NCI-H2171 (cell line): ENCODE measurements around the gene MIX23.

ENCODE experiments used
- DNase-seq: peaks from one replicate; lab custom pipeline; 2025; lab: John Stamatoyannopoulos, UW

The MIX23 gene

DNA sequence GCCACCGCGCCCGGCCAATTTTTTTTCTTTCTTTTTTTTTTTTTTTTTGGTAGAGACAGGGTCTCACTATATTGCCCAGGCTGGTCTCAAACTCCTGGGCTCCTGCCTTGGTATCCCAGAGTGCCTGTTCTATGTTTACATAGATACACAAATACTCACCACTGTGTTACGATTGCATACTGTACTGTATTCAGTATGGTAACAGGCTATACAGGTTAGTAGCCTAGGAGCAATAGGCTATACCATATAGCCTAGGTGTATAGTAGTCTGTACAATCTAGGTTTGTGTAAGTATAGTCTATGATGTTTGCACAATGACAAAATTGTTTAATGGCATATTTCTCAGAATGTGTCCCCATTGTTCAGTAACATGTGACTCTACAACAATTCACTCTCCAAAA, 31.4 kb downstream of the MIX23 start:
- DNase-seq = no peak

DNA sequence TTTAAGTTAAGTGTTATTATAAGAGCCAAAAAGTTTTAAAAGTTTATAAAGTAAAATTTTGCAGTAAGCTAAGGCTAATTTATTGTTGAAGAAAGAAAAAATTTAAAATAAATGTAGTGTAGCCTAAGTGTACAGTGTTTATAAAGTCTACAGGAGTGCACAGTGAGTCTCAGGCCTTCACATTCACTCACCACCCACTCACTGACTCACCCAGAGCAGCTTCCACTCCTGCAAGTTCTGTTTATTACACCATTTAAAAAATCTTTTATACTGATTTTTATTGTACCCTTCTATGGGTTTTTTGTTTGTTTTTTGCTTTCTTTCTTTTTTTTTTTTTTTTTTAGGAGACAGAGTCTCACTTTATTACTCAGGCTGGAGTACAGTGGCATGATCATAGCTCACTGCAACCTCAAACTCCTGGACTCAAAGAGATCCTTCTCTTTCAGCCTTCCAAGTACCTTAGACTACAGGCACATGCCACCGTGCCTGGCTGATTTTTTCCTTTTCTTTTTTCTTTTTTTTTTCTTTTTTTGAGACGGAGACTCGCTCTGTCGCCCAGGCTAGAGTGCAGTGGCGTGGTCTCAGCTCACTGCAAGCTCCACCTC, 32.1 kb downstream of the MIX23 start:
- no peak for DNase-seq

DNA sequence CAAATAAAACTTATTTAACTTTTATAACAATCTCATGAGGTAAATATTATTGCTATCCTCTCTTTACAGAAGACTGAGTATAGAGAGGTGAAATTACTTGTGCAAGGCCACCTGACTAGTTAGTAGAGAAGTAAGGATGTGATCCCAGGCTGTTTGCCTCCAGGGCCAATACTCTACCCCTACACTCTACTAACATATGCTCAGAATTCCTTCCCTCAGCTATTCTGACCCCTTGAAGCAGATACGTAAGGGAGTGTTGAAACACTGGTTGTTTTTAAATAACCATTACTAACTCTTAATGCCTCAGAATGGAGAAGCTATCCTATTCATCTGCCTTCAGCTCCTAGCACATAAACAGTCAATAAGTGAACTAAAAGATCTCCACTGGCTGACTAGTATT, 33.9 kb downstream of the MIX23 start:
- DNase-seq = no peak

DNA sequence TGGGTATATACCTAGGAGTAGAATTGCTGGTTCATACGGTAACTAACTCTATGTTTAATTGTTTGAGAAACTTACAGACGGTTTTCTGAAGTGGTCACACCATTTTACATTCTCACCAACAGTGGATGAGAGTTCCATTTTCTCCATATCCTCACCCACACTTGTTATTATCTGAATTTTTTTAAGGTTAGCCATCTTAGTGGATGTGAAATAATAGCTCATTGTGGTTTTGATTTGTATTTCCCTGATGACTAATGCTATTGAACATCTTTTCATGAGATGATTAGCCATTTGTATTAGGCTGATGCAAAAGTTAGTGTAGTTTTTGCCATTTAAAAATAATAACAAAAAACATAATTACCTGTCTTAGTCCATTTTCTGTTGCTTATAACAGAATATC, 39.4 kb downstream of the MIX23 start:
- DNase-seq = no peak

DNA sequence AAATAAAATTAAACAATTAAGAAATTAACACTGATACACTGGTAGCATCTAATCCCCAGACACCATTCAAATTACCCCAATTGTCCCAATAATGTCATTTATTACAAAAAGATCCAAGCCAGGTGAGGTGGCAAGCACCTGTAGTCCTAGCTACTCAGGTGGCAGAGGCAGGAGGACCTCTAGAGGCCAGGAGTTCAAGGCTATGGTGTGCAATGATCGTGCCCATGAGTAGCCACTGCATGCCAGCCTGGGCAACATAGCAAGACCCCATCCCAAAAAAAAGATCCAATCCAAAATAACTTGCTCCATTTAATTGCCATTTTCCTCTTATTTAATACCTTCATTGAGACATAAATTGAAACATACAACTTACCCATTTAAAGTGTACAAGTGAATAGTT, 40.2 kb downstream of the MIX23 start:
- DNase-seq = no peak

DNA sequence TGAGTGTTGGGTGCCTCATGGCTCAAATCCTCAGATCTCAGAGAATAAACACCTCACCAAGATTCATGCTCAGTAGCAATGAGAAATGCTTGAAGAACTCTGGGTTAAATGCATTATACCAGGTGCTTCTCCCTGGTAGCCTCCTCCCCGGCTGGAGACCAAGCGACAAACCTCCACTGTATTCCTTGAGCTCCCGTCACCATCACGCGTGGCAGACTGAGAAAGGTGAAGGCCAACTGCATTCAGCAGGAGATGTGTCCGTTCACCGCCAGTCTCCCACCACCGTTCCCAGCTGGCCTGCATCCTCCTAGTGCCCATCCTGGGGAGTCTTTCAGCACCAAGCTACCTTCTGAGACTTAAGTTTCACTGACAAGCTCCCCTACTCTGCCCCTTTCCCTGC, 50.5 kb downstream of the MIX23 start:
- DNase-seq = no peak

DNA sequence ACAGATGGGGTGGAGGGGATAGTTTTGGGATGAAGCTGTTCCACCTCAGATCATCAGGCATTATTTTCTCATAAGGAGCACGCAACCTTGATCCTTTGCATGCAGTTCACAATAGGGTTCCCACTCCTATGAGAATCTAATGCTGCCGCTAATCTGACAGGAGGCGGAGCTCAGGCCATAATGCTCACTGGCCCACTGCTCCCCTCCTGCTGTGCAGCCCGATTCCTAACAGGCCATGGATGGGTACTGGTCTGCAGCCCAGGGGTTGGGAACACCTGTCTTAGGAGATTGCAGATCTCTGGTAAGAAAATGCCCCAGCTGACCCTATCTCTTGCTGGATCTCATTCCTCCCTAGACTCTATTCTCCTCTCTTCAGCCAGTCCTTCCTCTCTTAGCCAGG, 51.1 kb downstream of the MIX23 start:
- no peak for DNase-seq

DNA sequence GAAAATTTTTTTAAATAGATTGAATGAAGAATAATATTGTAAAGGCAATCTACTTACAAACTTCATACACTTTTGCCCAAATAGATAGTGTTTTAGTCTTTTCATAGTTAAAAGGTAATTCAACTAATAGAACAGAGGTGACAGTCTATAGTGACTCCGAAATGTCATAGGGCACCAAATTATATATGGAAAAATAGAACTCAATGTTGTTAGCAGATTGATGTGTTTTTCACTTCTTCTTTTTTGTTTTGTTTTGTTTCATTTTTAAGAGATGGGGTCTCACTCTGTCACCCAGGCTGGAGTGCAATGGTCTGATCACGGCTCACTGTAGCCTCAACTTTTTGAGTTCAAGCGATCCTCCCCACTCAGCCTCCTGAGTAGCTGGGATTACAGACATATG, 57.3 kb downstream of the MIX23 start:
- DNase-seq = no peak

DNA sequence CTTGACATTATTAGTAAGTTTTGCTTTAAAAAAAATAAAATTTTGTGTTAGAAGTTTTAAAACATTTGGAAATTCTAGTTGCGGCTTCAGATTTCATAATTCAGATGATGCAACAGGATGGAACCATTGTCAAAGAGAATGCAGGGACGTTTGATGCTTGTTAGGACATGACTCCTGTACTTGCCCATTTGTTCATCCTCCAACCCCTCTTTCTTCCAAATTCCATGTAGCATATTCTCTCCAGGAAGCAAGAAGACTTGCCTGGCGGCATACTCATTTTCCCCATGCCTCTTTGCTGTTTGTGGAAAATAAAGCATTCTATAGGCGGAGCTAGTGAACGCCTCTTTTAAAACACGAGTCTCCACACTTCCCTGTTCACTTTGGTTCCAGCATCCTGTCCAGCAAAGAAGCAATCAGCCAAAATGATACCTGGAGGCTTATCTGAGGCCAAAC, 58.1 kb downstream of the MIX23 start, which contains the start of gene CSTA:
CSTA (plus strand) TSS at position 378 of the 453 bp plus-strand sequence; CDS start at position 423, 45 bp downstream.
- no peak for DNase-seq

DNA sequence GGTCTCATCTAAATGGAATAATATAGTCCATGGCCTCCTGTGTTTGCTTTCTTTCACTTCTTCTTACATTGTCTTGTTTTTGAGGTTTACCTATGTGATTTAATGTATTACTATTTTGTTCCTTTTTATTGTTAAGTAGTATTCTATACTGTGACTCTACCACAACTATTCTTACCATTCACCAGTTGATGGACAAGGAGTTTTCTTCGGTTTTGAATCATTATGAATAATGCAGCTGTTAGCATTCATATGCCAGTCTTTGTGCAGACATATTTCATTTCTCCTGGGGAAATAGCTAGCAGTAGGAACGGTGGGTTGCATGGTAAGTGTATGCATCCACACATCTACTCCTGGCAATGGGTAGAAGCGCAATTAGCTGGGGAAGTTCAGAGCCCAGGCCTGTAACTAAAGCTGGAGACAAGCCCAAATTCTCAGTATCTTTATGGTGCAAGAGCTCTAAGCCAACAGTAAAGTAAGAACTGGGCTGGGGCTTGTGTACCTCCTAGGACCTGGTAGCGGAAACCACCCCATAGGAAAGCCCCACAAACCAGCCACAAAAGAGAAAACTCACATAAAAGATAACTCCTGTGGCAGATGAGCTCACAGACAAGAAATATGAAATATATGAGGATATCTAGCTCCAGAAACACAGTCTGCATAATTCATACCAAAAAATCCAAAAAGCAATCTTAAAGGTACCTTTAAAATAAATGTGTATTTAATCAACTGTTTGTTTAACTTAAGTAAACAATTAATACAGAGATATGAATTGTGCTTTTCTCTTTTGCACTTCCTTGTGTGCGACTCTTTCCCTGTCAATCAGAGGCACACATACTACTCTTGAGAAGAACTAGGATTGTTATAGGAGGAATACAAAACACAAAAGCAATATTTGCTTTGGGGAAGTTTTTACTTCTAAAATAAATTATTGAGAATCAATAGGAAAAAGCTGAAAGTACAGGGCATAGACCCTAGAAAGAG, 60.6 kb downstream of the MIX23 start:
- no peak for DNase-seq

DNA sequence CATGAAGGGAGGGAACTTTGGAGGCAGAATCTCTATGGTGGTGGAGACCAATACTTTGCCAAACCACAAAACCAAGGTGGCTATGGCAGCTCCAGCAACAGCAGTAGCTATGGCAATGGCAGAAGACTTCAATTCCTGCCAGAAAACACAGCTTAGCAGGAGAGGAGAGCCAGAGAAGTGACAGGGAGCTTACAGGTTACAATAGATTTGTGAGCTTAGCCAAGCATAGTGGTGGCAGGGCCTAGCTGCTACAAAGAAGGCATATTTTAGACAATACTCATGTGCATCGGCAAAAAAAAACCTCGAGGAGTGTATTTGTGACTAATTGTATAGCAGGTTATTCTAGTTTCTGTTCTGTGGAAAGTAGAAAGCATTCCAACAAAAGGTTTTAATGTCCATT, 64.4 kb downstream of the MIX23 start:
- no peak for DNase-seq

DNA sequence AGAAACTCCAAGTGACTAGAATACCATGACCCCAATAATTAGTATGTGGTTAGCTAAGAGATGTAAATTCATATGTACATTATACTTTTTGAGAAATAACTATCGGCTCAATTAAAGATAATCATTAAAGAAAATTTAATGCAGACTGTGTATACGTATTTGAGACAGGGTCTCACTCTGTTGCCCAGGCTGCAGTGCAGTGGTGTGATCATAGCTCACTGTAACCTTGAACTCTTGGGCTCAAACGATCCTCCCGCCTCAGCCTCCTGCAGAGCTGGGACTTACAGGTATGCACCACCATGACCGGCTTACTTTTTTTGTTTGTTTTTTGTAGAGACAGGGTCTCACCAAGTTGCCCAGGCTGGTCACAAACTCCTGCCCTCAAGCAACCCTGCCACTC, 66.7 kb downstream of the MIX23 start:
- DNase-seq = no peak

DNA sequence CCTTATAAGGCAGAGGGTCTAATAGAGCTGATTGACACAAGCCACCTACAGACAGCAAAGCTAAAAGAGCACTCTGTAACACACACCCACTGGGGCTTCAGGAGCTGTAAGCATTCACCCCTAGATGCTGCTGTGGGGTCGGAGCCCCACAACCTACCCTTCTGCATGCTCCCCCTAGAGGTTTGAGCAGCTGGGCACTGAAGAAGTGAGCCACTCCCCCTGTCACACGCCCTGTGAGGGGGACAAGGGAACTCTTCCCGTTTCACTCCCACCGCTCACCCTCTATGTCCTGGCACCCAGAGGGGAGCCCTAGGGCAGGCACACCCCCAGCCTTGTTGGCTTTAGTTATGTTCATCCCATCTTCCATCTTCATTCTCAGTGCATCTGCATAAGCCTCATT, 67.4 kb downstream of the MIX23 start:
- DNase-seq = no peak

DNA sequence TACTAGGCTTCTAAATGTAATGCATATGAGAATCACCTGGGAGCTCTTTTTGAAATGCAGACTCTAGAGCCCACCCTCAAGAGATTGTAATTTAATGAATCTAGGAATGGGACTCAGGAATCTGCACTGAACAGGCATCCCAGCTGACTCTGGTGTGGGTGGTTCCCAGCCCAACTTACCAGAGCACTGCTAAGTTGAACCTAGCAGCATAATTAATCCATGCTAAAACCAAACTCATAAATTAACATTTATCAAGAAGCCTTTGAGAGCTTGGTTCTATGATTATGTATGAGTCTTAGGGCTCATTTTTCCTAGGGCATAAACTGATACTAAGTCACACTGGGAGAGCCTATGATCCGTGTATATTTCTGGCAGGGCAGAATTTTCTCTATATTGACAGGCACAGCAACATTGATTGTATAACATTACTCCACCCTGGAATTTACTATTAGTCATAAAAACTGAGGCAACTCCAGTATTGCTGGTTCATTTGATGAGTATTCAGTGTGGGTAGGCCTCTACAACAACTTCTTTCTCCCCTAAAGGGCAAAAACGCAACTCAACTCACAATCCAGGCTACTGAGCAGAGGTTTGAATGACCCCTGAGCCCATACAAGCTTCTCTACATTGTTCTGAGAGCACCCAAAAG, 68.7 kb downstream of the MIX23 start:
- no peak for DNase-seq

DNA sequence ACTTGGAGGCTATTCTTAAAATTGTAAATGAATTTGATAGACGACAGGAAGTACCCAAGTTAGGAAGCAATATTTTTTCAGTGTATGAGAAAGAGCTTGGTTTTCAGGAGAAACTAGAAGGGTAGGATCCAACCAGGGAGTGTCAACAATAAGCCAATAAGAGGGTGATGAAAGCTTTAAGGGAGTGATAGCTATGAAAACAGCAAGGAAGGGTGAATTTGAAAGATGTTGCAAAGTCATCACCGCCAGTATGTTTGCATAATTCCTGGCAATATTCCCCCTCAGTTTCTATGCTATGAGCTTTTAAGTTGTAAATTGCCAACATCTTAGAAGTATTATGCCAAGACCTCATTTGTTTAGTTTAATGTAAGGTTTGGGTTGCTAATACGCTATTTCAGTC, 69.8 kb downstream of the MIX23 start:
- no peak for DNase-seq

DNA sequence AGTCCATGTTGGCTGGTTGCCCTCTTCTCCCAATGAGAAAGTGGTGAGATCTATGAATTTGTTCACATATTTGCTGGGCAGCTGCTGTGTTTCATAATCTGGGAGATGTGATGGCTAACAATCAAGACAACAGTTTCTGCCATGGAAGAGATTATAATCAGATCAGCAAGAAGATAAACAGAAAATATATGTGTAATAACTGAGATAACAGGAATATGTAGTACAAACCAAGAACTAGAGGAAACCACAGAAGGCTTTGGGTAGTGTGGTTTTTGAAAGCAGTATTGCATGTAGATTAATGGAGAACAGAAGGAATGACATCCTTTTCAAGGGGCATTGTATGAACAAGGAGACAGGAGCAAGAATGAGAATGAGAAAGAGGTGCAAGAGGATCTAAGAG, 70.2 kb downstream of the MIX23 start:
- no peak for DNase-seq

DNA sequence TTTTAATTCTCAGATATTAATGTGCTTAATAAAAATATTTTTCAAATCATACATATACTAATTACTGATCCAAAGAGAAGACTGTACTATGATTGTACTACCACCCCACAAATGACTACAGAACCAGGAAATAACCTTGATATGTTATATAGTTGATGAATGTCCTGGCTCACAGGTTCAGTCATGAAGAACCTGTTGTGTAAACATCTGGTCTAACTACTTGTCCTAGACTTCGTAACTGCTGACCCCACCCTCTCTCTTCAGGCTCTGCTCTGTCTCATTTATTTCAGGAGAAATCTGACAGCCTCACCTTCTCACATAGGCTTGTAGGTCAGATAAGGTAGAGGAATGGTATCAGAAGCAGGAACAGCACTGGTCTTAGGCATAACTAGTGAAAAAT, 72.7 kb downstream of the MIX23 start:
- DNase-seq = no peak
